Left kidney (tissue), 2 donors: ENCODE measurements around the gene C5orf15. TPM values are rescaled to one million over a fixed set of nuclear protein-coding genes. Genes with fewer than 3 reads are reported as not detected.

Experiments used
- DNase-seq: peaks from one replicate; pipeline ENCODE4 v3.0.0-alpha.2; 2013
- polyA plus RNA-seq: library from polyadenylated mRNA; unstranded; fragments of 120-200 nt; gene quantifications from one replicate; pipeline ENCODE4 v1.2.1, GENCODE V29; 2013; ENCODE audit not compliant: insufficient read length

Gene C5orf15
- polyA plus RNA-seq, 1 donor: 131 TPM

DNA sequence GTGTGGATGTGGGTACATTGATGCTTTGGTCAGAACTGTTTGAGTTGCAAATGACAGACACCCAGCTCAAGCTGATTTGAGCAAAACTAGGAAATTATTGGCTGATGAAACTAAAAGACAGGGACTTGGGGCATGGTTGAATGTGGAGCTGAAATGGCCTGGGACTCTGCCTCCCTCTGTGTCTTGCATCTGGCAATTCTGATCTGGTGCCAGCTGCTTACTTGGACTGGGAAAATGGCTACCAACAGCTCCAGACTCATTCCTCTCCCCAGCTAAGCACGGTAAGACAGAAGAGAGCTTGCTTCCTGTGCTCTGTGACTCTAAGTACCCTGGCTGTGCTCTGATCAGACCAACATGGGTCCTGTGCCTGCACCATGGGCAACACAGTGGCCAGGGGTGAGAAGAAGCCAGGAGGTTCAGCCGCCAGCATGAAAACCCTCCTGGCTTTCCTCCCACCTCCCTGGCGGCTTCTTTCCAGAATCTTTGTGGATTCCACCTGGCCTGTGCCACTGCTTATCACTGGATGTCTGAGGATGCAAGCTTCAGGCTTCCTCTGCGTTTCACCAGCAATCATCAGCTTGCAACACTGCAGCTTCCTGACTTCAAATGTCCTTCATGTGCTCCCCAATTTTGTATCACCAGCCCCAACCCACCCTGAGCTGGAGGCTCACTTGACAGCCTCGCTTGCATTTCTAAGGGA is 44.1 kb downstream of the C5orf15 start:
- no peak for DNase-seq

DNA sequence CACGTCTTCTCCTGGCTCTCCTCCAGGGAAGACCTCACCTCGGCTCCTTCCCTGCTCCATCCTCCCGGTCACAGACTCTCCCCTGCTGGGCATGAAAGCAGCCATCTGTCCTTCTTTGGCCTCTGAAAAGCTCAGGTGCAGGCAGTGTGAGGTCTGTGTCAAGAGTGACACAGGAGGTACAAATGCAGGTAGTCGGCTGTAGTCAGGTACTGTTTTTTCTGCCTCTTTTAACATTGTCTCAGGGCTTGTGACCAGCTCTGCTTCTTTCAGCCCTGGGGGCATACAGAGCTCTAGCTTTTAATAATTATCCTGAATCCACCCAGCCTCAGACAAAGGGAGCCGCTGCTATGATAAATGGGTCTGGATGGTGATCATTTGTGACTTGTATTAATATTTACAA is 46.4 kb downstream of the C5orf15 start:
- no peak for DNase-seq

DNA sequence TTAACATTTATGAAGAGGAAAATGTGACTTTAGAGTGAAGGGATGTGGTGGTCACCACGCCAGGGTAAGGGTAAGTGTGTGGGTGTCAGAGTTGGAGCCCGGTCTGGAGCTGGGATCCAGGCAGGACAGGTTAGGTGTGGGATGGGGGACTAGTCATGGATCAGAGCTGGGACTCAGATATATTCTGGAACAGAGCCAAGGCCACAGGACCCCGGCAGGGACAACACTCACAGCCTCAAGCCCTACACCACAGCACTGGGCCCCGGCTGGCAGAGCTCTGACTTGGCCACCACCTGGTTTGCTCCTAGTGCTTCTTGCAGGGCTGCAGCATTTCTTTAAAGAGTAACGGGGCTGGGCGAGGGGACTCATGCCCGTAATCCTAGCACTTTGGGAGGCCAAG is 47.4 kb downstream of the C5orf15 start:
- no peak for DNase-seq

DNA sequence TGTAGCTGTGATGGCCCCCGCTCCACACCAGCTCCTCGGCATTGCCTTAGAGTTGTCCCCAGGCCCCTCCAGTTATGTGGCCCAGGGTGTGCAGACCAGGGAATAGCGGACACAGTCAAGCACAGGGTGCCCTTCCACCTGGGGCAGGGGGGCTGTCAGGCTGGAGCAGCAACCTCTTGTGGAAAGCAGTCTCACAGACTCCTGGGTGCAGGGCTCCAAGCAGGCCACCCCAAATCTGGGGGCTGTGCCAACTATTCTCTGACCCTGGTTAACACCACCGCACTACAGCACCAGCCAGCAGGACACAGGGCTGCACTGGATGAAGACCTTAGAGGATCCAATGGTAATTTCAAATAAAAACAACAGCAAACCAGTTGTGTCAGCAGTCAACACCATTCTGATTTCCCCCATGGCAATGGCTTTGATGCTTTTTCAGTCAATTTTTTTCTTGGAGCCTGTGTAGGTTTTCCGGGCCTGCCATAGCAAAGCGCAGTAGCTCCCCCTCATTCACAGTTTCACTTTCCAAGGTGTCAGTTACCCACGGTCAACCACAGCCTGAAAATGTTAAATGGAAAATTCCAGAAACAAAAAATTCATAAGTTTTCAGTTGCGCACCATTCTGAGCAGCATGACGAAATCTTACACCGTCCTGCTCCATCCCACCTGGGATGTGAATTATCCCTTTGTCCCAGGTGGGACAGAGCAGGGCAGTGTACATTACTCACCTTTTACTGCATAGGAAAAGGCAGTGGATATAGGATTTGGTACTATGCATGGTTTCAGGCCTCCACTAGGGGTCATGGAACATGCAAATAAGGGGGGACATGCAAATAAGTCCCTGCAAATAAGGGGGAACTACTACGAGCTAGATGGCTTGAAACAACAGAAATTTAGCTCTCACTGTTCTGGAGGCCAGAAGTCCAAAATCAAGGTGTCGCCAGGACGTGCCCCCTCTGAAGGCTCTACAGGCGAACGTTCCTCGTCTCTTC is 49.0 kb downstream of the C5orf15 start:
- no peak for DNase-seq

DNA sequence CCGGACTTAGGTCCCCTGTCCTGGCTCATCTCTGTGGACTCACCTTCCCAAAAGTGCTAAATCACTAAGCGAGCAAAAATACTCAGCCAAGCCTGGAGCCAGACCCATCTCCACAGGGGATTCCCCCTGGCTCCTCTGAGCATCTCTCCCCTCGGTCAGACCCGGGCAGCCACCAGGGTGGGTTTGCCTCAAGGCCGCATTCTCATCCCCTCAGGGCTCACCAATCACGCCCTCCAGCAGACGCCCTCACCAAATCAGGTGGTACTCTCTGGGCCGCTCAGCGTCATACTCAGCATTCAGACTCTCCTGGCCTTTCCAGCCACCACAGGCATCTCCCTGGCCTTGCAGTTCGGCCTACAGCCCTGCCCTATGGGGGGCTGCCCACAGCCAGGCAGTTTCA is 49.7 kb downstream of the C5orf15 start:
- DNase-seq: no peak

DNA sequence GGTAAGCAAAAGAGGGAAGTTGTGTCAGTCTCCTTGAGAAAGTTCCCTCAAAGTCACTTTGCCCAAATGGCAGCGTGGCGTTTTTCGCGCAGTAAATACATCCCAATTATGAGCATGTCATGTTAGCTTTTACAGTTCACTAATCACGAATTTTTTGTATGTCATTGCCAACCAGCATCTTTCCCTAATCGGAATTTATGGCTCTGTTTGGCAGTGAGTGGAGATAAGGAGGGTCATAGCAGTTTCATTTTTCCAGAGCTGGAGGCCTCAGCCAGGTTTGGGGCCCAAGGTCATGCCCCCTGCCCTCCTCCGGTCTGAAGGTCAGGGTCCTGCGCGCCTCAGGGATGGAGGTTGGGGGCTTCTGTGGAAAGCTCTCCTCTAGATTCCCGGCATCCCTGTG is 50.1 kb downstream of the C5orf15 start:
- no peak for DNase-seq

DNA sequence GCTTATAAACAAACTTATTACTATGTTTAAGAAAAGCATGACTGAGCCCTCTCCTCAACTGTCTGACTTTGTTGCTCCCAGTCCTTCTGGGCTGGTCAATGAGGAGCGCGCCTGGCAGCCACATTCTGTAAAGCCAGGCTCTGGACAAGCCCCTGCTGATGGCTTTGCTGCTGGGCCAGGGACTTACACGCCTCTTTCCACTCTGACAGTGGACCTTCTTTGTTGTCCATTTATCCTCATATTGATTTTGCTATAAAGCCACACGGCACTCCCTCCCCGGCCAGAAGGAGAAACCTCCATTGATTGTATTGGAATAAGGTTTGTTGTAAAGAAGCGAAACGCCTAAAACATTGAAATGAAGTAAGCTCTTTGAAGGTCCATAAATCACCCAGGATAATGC is 50.6 kb downstream of the C5orf15 start:
- DNase-seq: no peak

DNA sequence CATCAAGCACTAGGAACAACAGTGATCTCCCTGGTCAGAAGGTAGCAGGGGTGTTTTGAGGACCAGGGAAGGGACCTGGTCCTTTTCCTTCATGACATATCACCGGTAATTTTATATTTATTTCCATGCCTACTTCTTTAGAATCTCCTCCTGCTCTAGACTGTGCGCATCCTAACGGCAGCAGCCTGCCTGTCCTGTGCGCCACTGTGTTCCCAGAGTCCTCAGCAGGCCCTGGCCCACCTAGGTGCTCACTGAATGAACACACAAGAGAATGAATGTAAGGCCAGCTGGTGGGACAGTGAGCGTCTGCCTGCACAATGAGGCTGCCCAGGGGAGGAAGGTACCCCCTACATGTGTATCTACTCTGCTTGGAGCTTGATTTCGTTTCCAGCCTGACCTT is 51.5 kb downstream of the C5orf15 start:
- DNase-seq: no peak

DNA sequence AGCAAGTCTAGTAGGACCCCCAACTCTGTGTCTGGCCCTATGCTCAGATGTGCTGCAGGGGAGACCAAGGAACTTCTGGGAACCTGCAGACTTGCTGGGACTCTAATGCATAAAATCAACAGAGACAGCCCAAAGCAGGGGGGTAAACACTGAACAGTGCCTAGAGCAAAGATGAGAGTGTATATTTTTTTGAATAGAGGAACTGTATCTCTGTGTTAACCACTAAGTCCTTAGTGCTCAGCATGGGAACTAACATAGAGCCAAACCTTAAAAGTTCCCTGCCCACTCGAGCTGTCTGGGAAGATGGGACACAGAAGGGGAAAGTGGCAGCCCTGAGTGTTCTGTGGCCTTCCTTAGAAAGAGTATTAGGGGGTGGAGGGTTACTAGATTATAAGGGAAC is 51.9 kb downstream of the C5orf15 start:
- no peak for DNase-seq

DNA sequence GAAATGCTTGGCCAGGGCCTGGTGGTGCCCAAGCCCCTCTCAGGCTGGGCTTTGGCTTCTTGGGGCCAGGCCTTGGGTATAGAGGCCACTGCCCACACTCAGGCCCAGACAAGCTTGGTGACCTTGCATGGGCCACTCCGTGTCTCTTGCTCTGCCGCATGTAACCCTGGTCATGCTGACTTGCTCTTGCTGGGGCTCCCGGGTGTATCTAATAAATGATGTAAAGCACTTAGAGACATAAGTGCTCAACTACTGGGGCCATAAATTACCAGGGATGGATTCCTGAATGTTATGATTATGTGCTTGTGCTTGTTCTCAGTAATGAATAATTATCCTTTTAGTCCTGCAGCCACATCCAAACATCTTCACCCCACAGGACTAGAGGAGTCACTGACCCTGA is 54.0 kb downstream of the C5orf15 start:
- no peak for DNase-seq

DNA sequence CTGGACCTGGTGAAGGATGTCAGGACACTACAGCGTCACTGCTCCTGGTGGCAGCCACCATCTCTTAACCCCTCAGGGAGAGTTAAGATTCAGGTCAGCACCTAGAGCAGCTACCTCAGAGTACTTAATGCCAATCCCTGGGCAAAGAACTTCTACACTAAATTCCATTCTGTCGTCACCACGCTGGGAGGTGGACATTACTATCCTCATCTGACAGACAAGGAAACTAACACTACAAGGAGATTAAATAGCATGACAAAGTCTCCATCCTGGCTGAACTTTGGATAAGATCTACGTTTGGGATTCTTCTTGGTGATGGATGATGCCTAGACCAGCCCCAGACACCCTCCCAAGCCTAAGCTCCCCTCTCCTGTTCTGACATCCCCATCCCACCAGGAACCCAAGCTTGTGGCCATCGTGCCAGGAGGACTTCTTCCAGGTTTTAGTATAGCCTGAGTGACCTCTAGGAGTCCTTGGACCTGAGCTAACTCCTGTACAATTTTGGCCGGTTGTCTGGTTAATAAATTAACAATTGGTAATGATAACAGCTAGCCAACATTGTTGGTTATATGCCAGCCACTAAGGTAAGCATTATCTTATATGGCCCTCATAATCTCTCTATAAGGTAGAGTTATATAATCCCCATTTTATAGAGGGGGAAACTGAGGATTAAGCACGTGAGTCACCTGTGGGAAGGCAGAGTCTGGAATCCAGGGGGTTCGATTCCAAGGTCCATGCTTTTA is 54.8 kb downstream of the C5orf15 start:
- DNase-seq: no peak

DNA sequence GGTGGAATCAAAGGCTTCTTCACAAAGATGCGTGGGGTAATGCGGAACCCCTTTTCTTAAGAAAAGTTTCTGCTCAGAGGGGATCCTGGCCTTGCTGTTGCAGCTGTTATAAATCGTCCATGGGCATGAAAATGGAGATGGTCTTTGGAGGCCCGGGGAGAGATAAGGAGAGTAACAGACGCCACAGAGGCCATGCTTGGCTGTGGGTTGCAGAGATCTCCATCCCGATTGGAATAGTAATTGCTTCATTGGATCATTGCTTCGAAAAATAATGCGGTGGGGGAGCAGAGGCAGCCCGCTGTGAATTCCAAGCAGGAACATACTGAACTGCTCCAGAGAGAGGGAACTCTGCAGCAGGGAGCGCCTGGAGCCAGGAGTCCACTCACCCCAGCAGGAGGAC is 55.5 kb downstream of the C5orf15 start:
- no peak for DNase-seq

DNA sequence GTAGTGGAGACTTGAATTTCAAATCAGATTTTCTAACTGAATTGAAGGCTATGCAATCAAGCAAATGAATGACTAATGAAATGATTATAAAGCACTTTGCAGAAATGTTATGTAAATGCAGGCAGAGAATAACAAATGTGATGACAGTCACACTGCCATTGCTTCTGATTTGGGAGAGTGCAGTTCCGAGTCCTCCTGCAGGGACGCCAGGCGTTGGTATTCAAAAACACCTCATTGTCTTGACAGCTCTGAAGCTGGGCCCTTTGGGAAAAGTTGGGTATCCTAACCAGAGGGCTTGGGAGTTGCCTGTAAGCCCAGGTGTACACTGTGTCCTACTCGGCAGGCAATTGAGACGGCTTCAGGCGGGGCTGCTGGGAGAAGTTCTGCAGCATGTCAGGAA is 57.9 kb downstream of the C5orf15 start:
- DNase-seq: no peak

DNA sequence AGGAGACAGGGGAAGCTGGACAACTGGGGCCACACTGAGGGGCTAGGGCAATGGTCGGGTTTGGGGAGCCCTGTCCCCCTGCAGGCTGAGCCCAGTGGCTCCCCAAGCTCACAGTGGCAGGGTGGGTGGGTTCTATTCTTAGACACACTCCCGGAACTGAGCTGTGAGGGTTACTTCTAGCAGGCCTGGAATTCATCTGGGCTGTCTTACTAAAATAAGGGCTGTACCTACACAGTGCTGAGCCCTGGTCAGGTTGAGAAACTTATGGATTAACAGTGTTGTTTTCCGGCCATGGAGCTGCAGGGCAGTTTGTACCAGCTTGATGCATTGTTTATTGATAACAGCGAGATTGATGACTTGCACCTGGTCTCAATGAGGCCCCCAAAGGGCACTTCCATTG is 58.8 kb downstream of the C5orf15 start:
- DNase-seq: no peak

DNA sequence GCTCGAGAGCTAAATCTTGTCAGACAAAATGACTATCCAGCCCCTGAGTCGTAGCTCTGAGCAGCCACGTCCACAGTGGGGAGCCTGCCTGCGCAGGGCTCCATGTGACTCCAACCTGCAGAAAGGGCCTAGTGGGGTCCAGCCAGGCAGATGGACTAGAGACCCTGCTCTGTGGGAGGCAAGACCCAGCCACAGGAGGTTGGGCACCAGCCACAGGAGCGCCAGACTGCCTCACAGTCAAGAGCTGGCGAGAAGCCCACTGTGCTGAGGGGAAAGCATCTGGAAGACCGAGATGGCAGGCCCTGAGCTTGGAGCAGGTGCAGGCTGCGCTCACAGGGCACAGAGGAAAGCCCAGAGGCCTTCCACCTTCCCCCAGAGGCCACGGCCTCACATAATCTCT is 61.4 kb downstream of the C5orf15 start:
- DNase-seq: no peak

DNA sequence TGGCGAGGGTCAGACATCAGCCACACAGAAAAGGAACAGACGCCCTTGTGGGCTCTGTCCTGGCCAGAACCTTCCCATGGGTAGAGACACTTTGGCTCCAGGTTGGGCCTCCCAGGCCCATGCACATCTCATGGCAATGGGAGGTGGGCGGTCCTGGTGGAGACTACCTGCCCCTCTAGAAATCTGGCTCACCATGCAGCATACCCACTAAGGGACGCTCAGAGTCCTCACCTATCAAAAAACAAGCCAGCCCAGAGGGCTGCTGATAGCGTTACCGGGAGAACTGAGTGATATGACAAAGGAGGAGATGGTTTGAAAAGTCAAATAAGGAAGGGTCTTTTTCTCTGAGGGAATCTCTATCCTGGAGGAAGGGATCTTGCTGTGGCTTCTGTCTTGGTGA is 62.1 kb downstream of the C5orf15 start:
- no peak for DNase-seq

Other genes starting within 250 kb of the C5orf15 start
- 200 TPM for gene VDAC1, start 36.4 kb upstream of the C5orf15 start, polyA plus RNA-seq
- gene TCF7, start 146.1 kb upstream of the C5orf15 start, polyA plus RNA-seq: 13.0 TPM
- 766 TPM for gene SKP1, start 208.3 kb upstream of the C5orf15 start, polyA plus RNA-seq